ENCODE results near the gene PKHD1.

DNA sequence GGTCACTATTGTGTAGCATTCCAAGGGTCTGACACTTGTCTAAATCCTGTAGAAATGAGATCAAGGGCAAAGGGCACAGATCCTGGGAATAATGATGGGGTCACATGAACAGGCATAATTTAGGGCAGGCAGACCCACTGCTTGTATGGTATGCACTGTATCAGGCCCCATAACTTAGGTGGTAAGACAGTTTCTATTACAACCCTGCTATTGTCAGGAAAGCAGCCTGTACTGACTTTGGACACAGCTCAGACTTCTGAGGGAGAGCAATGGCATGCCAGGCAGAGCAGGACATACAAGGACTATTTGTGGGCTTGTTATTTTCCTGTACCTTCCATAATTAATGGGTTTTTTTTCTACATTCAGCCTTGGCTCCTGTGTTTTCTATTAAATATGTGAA lies 286.8 kb downstream of the PKHD1 start:
- TF ChIP-seq HBP1 (CRISPR knock-in tag; IDR thresholded peaks at IDR 0.05; ENCODE audit: low read depth), result no peak
- TF ChIP-seq, protein P1, sequence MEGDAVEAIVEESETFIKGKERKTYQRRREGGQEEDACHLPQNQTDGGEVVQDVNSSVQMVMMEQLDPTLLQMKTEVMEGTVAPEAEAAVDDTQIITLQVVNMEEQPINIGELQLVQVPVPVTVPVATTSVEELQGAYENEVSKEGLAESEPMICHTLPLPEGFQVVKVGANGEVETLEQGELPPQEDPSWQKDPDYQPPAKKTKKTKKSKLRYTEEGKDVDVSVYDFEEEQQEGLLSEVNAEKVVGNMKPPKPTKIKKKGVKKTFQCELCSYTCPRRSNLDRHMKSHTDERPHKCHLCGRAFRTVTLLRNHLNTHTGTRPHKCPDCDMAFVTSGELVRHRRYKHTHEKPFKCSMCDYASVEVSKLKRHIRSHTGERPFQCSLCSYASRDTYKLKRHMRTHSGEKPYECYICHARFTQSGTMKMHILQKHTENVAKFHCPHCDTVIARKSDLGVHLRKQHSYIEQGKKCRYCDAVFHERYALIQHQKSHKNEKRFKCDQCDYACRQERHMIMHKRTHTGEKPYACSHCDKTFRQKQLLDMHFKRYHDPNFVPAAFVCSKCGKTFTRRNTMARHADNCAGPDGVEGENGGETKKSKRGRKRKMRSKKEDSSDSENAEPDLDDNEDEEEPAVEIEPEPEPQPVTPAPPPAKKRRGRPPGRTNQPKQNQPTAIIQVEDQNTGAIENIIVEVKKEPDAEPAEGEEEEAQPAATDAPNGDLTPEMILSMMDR (CRISPR knock-in tag; IDR thresholded peaks at IDR 0.05), result no peak
- no peak for TF ChIP-seq SOX5 (CRISPR knock-in tag; IDR thresholded peaks at IDR 0.05; ENCODE audit: borderline replicate concordance)
- no peak for TF ChIP-seq GTF2F1 (IDR thresholded peaks at IDR 0.05; ENCODE audit: low read length)
- no peak for TF ChIP-seq POLR2A (IDR thresholded peaks at IDR 0.05; ENCODE audit: insufficient read depth in 1 of 2, low read depth in 2 of 2, low read length in 2 of 2)
- no peak for TF ChIP-seq KLF13 (CRISPR knock-in tag; IDR thresholded peaks at IDR 0.05)

Measured in HepG2 (cell line).